HepG2 (cell line): Measurements from ENCODE around the gene ASCC2. TPM values are rescaled to one million over a fixed set of nuclear protein-coding genes. Genes with fewer than 3 reads are reported as not detected.

Experiments used
- ATAC-seq: fragments of 200-7000 bp; cut with Tn5 transposase; 3 replicates; pipeline ENCODE4 v1.9.1; 2020; ENCODE audit warnings: mild to moderate bottlenecking, moderate library complexity
- BruUV-seq: library from RNA; stranded (reverse); fragments of 400-500 nt; replicated peaks from 2 replicates; lab custom pipeline; 2021; lab: Mats Ljungman, UMichigan
- CTCF ChIA-PET: fragments of 300-600 bp; formaldehyde crosslinking; extraction: SDS; loops from one replicate; lab custom pipeline; 2021; ENCODE audit warnings: low total read pairs, inconsistent platforms, low intra/inter-chr PET ratio; lab: Yijun Ruan, JAX
- POLR2A ChIA-PET: fragments of 350-600 bp; sonication (Branson Sonifier 250); formaldehyde crosslinking; loops from one replicate; lab custom pipeline; 2020; ENCODE audit warnings: antibody characterized with exemption, inconsistent platforms; lab: Yijun Ruan, JAX
- DNase-seq: peaks from one replicate; pipeline ENCODE4 v3.0.0-alpha.2; 2015; ENCODE audit warnings: low spot score
- FAIRE-seq: peaks from 3 replicates; lab custom pipeline; 2011; peaks lifted over from hg19 to GRCh38; lab: Jason Lieb, UNC
- H2AFZ ChIP-seq: one replicate; pipeline ENCODE4 v1.6.1; 2011; ENCODE audit warnings: low read length, inconsistent platforms
- H3K27ac ChIP-seq: fragments of 300-600 bp; 3 replicates; pipeline ENCODE4 v1.8.0; 2011; ENCODE audit warnings: mixed run types, mild to moderate bottlenecking, mixed read lengths, low read length, inconsistent platforms; ENCODE audit not compliant: insufficient read depth; ENCODE audit errors: extremely low read length
- H3K27me3 ChIP-seq, 2 experiments: fragments of 200-600 bp in 1 of 2; 2 replicates in 1 of 2; 3 replicates in 1 of 2; pipeline versions ENCODE4 v1.6.0 to v1.8.0; 2011; ENCODE audit warnings: low read length in 2 of 2, mild to moderate bottlenecking in 2 of 2, moderate library complexity in 2 of 2, inconsistent platforms in 1 of 2; ENCODE audit not compliant: insufficient read depth in 2 of 2, control insufficient read depth in 1 of 2
- H3K36me3 ChIP-seq, 2 experiments: fragments of 200-600 bp in 1 of 2; replicated peaks in 1 of 2; 2 replicates in 1 of 2; 3 replicates in 1 of 2; pipeline versions ENCODE4 v1.5.1 to v1.8.0; 2011; ENCODE audit warnings: low read length in 2 of 2, inconsistent platforms in 1 of 2; ENCODE audit not compliant: insufficient read depth in 2 of 2, control insufficient read depth in 1 of 2
- H3K4me1 ChIP-seq: 2 replicates; pipeline ENCODE4 v1.5.1; 2012; ENCODE audit warnings: low read length, inconsistent platforms; ENCODE audit not compliant: insufficient read depth
- H3K4me2 ChIP-seq: 2 replicates; pipeline ENCODE4 v1.6.0; 2011; ENCODE audit warnings: low read depth, low read length, inconsistent platforms
- H3K4me3 ChIP-seq, 3 experiments: fragments of 200-600 bp in 1 of 3; sonication (generic), shearing (Covaris generic) in 1 of 3; replicated peaks in 1 of 3; 2 replicates each; pipeline ENCODE4 v1.5.1; 2011 to 2016; ENCODE audit warnings: low read length in 3 of 3, inconsistent platforms in 2 of 3, low read depth in 2 of 3, mild to moderate bottlenecking in 2 of 3, control low read depth in 1 of 3, mixed read lengths in 1 of 3; ENCODE audit not compliant: insufficient read depth in 1 of 3
- H3K79me2 ChIP-seq: one replicate; pipeline ENCODE4 v1.6.1; 2011; ENCODE audit warnings: low read length, inconsistent platforms; ENCODE audit not compliant: insufficient read depth
- H3K9ac ChIP-seq: 2 replicates; pipeline ENCODE4 v1.6.0; 2011; ENCODE audit warnings: mild to moderate bottlenecking, low read depth, low read length, inconsistent platforms; ENCODE audit not compliant: insufficient read depth
- H3K9me3 ChIP-seq: 2 replicates; pipeline ENCODE4 v1.5.1; 2012; ENCODE audit warnings: mild to moderate bottlenecking, low read length
- H4K20me1 ChIP-seq: 2 replicates; pipeline ENCODE4 v1.6.0; 2011; ENCODE audit warnings: inconsistent platforms, mild to moderate bottlenecking, low read length, moderate library complexity; ENCODE audit not compliant: insufficient read depth
- MXI1 ChIP-seq: IDR thresholded peaks from 3 replicates; pipeline ENCODE4 v1.6.1; 2012; ENCODE audit warnings: low read depth, low read length, inconsistent platforms, borderline replicate concordance
- RARA ChIP-seq: IDR thresholded peaks from 2 replicates; pipeline ENCODE4 v1.6.1; 2016; ENCODE audit warnings: missing genetic modification reagents, missing compliant biosample characterization
- RFX1 ChIP-seq: fragments of 450-650 bp; IDR thresholded peaks from 2 replicates; pipeline ENCODE4 v1.6.1; 2017
- SAP130 ChIP-seq: IDR thresholded peaks from 2 replicates; pipeline ENCODE4 v1.6.1; 2016; ENCODE audit warnings: low read depth
- ZMYM4 ChIP-seq: sonication (generic); formaldehyde crosslinking; IDR thresholded peaks from 2 replicates; pipeline ENCODE4 v1.8.1; 2023; ENCODE audit warnings: mild to moderate bottlenecking, missing genetic modification reagents
- ZNF331 ChIP-seq: sonication (generic); formaldehyde crosslinking; IDR thresholded peaks from 2 replicates; pipeline ENCODE4 v1.4.0; 2020; ENCODE audit warnings: missing genetic modification reagents
- WGBS: methylation state at CpG from one replicate; pipeline ENCODE4 v1.1.6; 2017; ENCODE audit warnings: low lambda C conversion rate; 5-methylcytosine and 5-hydroxymethylcytosine counted together
- in situ Hi-C: cut with HindIII; loops from 2 replicates; pipeline ENCODE4 v1.10.0; 2017; ENCODE audit warnings: low pct_unique_long_range_greater_than_20kb; ENCODE audit not compliant: extremely low pct_ligation_motif_present
- intact Hi-C: fragments of 100-400 bp; cut with micrococcal nuclease; formaldehyde crosslinking; loops from one replicate; pipeline ENCODE4 v1.10.0; 2022; ENCODE audit not compliant: unreplicated experiment
- polyA plus RNA-seq, 8 experiments: library from polyadenylated mRNA; depleted of rRNA in 3 of 8; stranded (reverse) in 7 of 8; unstranded in 1 of 8; fragments of >200 nt; fragmentation: Illumina TruSeq in 4 of 8; extraction: Trizol in 4 of 8; gene quantifications; 2 replicates each; pipeline versions ENCODE4 v1.2.1 to v1.2.3, GENCODE V29; 2011 to 2016; ENCODE audit warnings: low read depth in 4 of 8, missing spikeins in 1 of 8, mixed read lengths in 1 of 8; ENCODE audit not compliant: insufficient read depth in 1 of 8
- total RNA-seq, 5 experiments: library from RNA; depleted of rRNA; stranded (reverse); fragments of >200 nt; fragmentation: Illumina TruSeq; extraction: Trizol; gene quantifications; 2 replicates each; pipeline ENCODE4 v1.2.3, GENCODE V29; 2016; ENCODE audit warnings: low read depth in 1 of 5
- TF ChIP-seq, protein P1 (sequence below): sonication (generic); formaldehyde crosslinking; IDR thresholded peaks from 2 replicates; pipeline ENCODE4 v1.4.0; 2020; ENCODE audit warnings: missing genetic modification reagents, borderline replicate concordance
- TF ChIP-seq, protein P2 (sequence below): sonication (generic); formaldehyde crosslinking; IDR thresholded peaks from 2 replicates; pipeline ENCODE4 v1.4.0; 2020; ENCODE audit warnings: missing genetic modification reagents, low read depth, mild to moderate bottlenecking, borderline replicate concordance
- TF ChIP-seq, protein P3 (sequence below): IDR thresholded peaks from 2 replicates; pipeline ENCODE4 v1.6.1; 2012; ENCODE audit warnings: low read depth, low read length, improper control_type of control experiment

ASCC2 gene
- total and polyA plus RNA-seq, 2 of the 13 experiments (the other 11 are each of a cell fraction or from before 2014, with no cell fraction given), result 26.2 to 26.3 TPM

DNA sequence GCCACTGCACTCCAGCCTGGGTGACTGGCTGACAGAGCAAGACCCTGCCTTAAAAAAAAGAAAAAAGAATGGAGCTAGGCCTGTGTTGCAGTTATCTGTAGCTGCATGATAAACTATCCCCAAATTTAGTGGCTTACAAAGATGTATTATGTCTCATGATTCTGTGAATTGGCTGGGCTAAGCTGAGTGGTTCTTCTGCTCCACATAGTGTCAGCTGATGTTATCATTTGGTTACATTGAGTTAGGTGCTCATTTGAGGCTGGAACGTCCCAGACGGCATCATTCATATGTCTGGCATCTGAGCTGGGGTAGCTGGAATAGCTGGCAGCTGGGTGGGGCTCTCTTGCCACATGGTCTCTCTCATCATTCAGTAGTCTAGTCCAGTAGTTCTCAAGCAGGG, 8.2 kb upstream of the ASCC2 start:
- ChIA-PET CTCF (no interaction called here), POLR2A (interaction anchor here (0.8 kb wide), 1 partner anchor 37 kb away, joined by 4 read pairs; no protein-coding TSS in a partner anchor)
- Histone ChIP-seq H3K27me3 (no peaks in the 10 kb centered on the region), H3K9ac (no peak overlapping the region), H3K9me3 (peaks cover 7% of the 10 kb centered on the region; the same call in 1 of the 2 replicates), H3K4me1 (peaks cover 12% of the 10 kb centered on the region), H2AFZ (no peak overlapping the region), H3K27ac (no peak overlapping the region), H3K79me2 (no peaks in the 10 kb centered on the region), H4K20me1 (no peaks in the 10 kb centered on the region), H3K4me2 (no peak overlapping the region), H3K4me3 (no peak overlapping the region), H3K36me3 (no peaks in the 10 kb centered on the region)
- intact Hi-C loops, result no loop called here
- in situ Hi-C loops, result no loop called here
- no CpG with 5 or more reads among the region's 2 CpGs for WGBS
- TF ChIP-seq ZMYM4 (CRISPR knock-in tag) (no peak), ZNF331 (CRISPR knock-in tag) (peak; percentile 99)
- FAIRE-seq (no peak), ATAC-seq (no peak), DNase-seq (no peak)
- BruUV-seq, result no TSS peak

DNA sequence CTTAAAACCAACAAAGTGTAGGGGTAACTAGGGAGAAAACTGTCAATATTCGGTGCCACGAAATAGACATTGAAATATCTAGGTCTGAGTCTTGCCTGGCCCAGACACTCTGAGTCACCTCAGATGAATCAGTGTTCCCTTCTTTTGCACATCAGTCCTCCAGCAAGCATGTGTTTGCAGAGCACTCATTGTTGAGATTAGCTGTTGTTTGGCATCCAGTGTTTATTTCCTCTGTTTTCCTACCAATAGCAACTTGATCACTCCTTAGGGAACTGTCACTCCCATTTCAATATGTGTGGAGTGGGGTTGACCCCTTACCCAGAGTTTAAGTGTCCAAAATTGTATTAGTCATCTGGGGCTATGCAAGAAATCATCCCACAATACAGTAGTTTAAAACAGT, 4.7 kb upstream of the ASCC2 start:
- intact Hi-C loops, result no loop called here
- TF ChIP-seq MXI1 (peak; percentile 29; the same call in 1 of the 3 replicates), SAP130 (peak; percentile 32; the same call in 1 of the 2 replicates), RARA (CRISPR knock-in tag) (0 out of 2 replicates have a peak, but pooled peaks have one; percentile 15), RFX1 (peak; percentile 20; the same call in 1 of the 2 replicates)
- TF ChIP-seq, protein P1, sequence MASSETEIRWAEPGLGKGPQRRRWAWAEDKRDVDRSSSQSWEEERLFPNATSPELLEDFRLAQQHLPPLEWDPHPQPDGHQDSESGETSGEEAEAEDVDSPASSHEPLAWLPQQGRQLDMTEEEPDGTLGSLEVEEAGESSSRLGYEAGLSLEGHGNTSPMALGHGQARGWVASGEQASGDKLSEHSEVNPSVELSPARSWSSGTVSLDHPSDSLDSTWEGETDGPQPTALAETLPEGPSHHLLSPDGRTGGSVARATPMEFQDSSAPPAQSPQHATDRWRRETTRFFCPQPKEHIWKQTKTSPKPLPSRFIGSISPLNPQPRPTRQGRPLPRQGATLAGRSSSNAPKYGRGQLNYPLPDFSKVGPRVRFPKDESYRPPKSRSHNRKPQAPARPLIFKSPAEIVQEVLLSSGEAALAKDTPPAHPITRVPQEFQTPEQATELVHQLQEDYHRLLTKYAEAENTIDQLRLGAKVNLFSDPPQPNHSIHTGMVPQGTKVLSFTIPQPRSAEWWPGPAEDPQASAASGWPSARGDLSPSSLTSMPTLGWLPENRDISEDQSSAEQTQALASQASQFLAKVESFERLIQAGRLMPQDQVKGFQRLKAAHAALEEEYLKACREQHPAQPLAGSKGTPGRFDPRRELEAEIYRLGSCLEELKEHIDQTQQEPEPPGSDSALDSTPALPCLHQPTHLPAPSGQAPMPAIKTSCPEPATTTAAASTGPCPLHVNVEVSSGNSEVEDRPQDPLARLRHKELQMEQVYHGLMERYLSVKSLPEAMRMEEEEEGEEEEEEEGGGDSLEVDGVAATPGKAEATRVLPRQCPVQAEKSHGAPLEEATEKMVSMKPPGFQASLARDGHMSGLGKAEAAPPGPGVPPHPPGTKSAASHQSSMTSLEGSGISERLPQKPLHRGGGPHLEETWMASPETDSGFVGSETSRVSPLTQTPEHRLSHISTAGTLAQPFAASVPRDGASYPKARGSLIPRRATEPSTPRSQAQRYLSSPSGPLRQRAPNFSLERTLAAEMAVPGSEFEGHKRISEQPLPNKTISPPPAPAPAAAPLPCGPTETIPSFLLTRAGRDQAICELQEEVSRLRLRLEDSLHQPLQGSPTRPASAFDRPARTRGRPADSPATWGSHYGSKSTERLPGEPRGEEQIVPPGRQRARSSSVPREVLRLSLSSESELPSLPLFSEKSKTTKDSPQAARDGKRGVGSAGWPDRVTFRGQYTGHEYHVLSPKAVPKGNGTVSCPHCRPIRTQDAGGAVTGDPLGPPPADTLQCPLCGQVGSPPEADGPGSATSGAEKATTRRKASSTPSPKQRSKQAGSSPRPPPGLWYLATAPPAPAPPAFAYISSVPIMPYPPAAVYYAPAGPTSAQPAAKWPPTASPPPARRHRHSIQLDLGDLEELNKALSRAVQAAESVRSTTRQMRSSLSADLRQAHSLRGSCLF, result no peak
- TF ChIP-seq, protein P2, sequence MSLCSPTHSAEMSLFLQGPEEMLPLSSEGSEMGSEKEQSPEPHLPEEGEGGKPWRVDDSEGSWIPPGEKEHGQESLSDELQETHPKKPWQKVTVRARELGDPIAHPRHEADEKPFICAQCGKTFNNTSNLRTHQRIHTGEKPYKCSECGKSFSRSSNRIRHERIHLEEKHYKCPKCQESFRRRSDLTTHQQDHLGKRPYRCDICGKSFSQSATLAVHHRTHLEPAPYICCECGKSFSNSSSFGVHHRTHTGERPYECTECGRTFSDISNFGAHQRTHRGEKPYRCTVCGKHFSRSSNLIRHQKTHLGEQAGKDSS (CRISPR knock-in tag), result peak; percentile 66; the same call in 1 of the 2 replicates
- TF ChIP-seq, protein P3, sequence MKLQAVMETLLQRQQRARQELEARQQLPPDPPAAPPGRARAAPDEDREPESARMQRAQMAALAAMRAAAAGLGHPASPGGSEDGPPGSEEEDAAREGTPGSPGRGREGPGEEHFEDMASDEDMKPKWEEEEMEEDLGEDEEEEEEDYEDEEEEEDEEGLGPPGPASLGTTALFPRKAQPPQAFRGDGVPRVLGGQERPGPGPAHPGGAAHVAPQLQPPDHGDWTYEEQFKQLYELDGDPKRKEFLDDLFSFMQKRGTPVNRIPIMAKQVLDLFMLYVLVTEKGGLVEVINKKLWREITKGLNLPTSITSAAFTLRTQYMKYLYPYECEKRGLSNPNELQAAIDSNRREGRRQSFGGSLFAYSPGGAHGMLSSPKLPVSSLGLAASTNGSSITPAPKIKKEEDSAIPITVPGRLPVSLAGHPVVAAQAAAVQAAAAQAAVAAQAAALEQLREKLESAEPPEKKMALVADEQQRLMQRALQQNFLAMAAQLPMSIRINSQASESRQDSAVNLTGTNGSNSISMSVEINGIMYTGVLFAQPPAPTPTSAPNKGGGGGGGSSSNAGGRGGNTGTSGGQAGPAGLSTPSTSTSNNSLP, result 0 out of 2 replicates have a peak, but pooled peaks have one; percentile 41

More for the DNA sequence above, 4.7 kb upstream of the ASCC2 start:
- peak; percentile 13; the same call in 1 of the 3 replicates for ATAC-seq
- peaks cover 20% of the 10 kb centered on the region for H3K4me1 ChIP-seq
- H3K27me3 ChIP-seq, result no peaks in the 10 kb centered on the region; a peak in 1 of 5 replicates
- no peak for FAIRE-seq
- ChIA-PET CTCF (no interaction called here), POLR2A (no interaction called here)
- 5% methylated on average over 2 of the region's 2 CpGs for WGBS
- H3K4me2 ChIP-seq, result no peak overlapping the region
- no peaks in the 10 kb centered on the region for H4K20me1 ChIP-seq
- peak; percentile 41 for DNase-seq
- H3K79me2 ChIP-seq, result peaks cover under 1% of the 10 kb centered on the region
- H3K9ac ChIP-seq, result no peak overlapping the region
- no peak overlapping the region for H2AFZ ChIP-seq
- H3K4me3 ChIP-seq, result no peak overlapping the region
- H3K36me3 ChIP-seq, result no peaks in the 10 kb centered on the region
- in situ Hi-C loops, result no loop called here
- peaks cover 7% of the 10 kb centered on the region; the same call in 1 of the 2 replicates for H3K9me3 ChIP-seq
- no TSS peak for BruUV-seq
- H3K27ac ChIP-seq, result no peak overlapping the region
